Activated CD8-positive, alpha-beta memory T cell treated with anti-CD3 and anti-CD28 coated beads for 36 hours (primary cell): ENCODE results near the gene CDC37L1. TPM values are rescaled to one million over a fixed set of nuclear protein-coding genes. Genes with fewer than 3 reads are reported as not detected.

Experiments used
- CTCF ChIA-PET: fragments of 350-600 bp; sonication (Branson Sonifier 250); formaldehyde crosslinking; loops from one replicate; lab custom pipeline; 2021; ENCODE audit warnings: antibody characterized with exemption; lab: Charles Lee
- POLR2A ChIA-PET: fragments of 350-600 bp; sonication (Branson Sonifier 250); formaldehyde crosslinking; loops from one replicate; lab custom pipeline; 2021; ENCODE audit warnings: antibody characterized with exemption; lab: Charles Lee
- total RNA-seq, 2 experiments: library from RNA; stranded (reverse); gene quantifications; one replicate each; pipeline ENCODE4 v1.2.3, GENCODE V29; 2021

CDC37L1 gene
- total RNA-seq, 2 experiments from 2014 or later = 11.7 to 12.6 TPM

DNA sequence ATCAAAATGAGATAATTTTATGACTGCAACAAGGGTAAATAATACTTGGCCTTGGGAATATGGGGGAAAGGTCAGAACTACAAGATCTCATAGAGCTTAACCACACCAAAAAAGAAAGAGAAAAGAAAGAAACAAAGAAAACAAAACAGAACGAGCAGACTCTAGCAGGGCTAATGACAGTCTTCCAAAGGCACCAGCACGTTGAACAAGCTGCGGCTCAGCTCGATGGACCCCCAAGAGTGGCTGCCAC, 60.9 kb downstream of the CDC37L1 start:
- ChIA-PET CTCF (interaction anchor here (1.1 to 1.9 kb wide), 3 partner anchors 10 to 64 kb away, joined by 3 to 5 read pairs (median 3); no protein-coding TSS in a partner anchor), POLR2A (interaction anchor here (1.0 to 1.6 kb wide), 5 partner anchors 13 to 79 kb away, joined by 3 to 5 read pairs (median 4); partner anchors contain the start of genes CDC37L1, PLPP6 and SPATA6L)

DNA sequence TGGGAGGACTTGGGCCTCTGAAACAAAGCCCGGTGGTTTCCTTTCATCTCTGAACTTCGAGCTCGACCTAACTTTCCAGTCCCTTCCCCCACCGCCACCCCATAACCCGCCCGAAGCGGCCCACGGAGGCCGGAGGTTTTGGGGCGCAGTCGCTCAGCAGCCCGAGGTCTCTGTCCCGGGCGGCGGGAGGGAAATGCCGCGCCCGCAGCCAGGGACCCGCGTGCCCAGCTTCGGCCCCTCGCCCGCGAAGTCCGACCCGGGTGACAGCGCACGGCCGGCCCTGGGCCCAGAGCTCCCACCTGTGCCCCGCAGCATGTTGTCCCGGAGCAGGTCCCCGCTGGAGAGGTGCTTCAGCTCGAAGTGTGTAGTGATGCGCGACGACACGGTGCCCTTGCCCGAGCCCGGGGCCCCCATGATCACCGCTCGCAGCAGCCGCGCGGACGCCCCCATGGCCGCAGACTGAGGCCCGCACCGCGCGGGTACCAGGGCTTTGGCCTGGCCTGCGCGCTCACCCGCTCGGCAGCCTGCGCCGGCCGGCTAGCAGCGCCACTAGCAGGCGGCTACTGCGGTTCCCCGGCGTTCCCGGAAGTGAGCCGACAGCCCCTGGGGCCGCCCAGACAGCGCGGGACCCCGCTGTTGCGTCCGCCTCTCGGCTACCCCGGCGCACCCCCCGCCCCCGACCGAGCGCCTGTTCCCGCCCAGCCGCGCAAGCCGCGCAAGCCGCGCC, 61.4 kb downstream of the CDC37L1 start, which contains the start of gene AK3:
Gene AK3, minus strand, starts transcription at position 565 of the 727 bp plus-strand sequence. Its CDS starts 115 bp downstream, at position 450.
- CTCF ChIA-PET = interaction anchor here (1.1 to 1.9 kb wide), 3 partner anchors 9 to 64 kb away, joined by 3 to 5 read pairs (median 3); no protein-coding TSS in a partner anchor
- POLR2A ChIA-PET = interaction anchor here (0.6 to 1.6 kb wide), 8 partner anchors 13 to 244 kb away, joined by 3 to 5 read pairs (median 4); partner anchors contain the start of genes CDC37L1, JAK2, PLPP6 and SPATA6L

DNA sequence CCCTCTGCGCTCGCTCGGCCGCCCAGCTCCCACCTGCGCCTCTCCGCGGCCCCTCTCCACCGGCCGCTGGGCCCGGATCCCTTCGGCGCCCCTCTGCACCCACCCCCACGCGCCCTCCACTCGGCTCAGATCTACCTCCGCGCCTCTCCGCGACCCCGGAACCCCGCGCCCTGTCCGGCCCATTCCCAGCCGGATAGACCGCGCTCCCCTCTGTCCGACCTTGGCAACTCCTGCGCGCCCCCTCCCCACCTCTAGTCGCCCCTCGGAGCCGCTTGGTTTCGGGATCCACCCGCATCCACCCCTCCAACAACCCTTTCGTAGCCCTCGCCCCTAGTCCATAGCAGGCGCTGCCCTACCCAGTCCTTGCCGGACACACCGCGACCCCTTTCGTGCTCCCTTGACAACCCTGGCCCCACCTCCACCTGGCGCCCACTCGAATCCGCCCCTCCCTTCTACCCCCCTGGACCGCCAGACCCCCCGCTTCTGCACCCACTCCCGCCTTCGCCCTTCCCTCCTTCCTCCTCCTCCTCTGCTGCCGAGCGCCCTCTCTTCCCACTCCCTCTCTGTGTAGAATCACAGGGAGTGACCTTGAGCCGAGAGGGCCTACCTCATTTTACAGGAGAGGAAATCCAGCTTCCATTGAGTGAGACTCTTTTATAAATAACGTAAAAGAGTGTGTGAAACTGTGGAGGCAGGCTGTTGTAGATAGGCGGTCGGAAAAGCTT, 62.2 kb downstream of the CDC37L1 start:
- POLR2A ChIA-PET = interaction anchor here (0.6 to 1.6 kb wide), 7 partner anchors 14 to 243 kb away, joined by 3 to 5 read pairs (median 4); partner anchors contain the start of genes CDC37L1, JAK2, PLPP6 and SPATA6L

DNA sequence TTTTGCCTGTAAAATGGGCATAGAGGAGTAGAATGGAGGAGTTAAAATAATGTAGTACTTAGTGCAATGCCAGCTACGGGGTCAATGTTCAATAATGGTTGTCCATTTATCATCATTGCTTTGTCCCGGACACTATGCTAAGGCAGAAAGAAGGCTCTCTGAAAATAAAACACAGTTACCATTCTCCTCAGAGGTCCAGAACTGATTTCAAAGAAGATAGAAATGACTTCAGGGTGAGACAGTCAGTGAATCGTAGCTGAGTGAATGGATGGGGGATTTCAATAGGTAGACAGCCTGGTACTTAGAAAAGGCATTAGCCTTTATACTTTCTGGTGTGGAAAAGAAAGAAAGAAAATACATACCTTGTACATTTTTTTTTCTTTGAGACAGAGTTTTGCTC, 62.9 kb downstream of the CDC37L1 start:
- ChIA-PET CTCF (no interaction called here), POLR2A (no interaction called here)

More for the DNA sequence above, 62.2 kb downstream of the CDC37L1 start:
- CTCF ChIA-PET = interaction anchor here (1.9 kb wide), 1 partner anchor 8 kb away, joined by 5 read pairs; no protein-coding TSS in a partner anchor

DNA sequence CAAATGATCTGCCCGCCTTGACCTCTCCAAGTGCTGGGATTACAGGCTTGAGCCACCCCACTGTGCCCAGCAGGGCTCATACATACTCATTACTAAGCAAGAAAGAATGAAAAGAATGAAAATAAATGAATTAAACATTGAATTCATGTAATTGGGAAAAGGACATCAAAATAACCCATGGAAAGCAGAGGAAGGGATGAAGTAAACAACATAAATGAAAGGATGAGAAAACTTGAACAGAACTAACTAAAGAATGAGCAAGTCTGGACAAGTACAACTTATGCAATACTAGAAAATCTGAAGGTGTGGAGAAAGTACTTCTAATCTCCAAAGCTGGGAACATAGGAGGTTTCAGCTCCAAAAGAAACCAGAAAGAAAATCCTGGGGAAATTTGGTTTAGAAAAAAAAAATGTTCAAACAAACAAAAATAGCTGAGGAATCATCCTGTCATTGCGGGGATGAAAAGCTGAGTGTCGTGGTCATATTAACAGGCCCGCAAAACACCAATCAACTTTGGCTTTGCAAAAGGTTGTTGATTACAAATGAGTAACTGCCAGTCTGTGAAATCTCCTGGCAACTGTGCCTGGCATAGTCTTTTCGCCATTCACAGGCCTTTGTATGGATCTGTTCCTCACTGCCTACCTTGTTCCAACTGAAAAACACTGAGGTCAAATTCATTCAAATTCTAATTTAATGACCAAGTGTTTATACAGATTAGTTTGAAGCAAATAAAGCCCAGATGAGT, 63.9 kb downstream of the CDC37L1 start:
- POLR2A ChIA-PET = interaction anchor here (0.7 kb wide), 1 partner anchor 241 kb away, joined by 3 read pairs; no protein-coding TSS in a partner anchor

DNA sequence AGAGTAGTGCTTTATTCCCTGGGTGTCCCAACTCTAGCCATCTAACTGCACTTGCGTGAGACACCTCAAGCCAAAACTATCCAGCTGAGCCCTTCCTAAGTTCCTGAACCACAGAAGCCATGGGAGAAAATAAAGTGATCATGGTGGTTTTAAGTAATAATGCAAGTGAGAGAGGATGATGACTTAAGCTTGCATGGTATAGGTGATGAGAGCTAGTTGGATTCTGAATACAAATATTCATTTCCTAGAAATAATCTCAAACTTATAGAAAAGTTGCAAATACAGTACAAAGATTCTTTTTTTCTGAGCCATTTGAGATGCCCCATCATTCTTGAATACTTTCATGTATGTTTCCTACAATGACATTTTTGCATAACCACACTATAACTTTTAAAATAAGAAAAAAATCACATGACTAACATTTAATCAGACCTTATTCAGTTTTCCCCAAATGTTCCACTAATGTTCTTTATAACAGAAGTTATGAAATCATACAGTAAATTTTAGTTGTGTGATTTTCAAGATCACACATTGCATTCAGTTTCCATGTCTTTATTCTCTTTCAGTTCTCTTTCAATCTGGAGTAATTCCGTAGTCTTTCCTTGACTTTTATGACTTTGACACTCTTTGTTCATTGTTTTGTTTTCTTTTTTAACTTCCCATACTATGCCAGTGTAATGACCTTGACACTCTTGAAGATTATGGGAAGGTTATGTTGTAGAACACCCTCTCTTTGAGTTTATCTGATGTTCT, 67.1 kb downstream of the CDC37L1 start:
- ChIA-PET POLR2A (interaction anchor here (0.6 to 1.2 kb wide), 2 partner anchors 46 to 127 kb away, joined by 3 read pairs; partner anchors contain the start of gene RCL1), CTCF (interaction anchor here (0.6 to 1.5 kb wide), 4 partner anchors 11 to 40 kb away, joined by 3 to 5 read pairs (median 3); no protein-coding TSS in a partner anchor)

More for the DNA sequence above, 63.9 kb downstream of the CDC37L1 start:
- CTCF ChIA-PET = no interaction called here

DNA sequence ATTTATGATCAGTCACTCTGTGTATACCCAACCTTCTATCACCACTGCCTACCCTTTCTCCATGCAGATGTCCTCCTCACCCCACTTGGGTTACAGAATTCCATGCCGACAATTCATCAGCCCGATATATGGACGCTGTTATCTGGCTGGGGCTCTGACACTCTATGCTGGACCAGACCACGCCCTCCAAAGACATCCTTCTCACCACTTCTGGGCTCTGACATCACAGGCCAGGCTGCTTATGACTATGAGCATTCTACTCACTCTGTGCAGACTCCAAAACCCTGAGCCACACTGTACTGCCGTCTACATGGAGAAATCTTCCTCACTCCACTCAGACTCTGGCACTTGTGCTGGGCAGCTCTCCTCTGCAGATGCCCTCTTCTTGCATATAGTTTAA, 69.2 kb downstream of the CDC37L1 start:
- CTCF ChIA-PET = no interaction called here
- POLR2A ChIA-PET = no interaction called here

DNA sequence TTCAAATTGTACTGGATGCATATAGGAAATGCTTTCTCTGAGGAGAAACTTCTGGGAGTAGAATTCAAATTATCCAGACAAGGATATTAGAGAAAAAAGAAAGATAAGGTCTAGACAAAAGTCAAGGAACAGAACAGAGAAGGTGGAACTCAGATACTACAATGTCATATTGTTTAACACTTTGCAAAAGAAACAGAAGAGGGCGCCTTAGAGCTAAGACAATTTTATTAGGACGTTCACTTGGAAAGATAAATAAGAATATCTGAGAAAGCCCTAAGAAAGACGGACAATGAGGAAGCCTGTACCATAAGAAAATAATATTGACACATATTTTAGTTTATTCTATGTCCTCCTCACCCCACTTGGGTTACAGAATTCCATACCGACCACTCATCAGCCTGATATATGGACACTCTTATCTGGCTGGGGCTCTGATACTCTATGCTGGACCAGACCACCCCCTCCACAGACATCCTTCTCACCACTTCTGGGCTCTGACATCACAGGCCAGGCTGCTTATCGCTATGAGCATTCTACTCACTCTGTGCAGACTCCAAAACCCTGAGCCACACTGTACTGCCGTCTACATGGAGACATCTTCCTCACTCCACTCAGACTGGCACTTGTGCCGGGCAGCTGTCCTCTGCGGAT, 70.8 kb downstream of the CDC37L1 start:
- POLR2A ChIA-PET = no interaction called here

DNA sequence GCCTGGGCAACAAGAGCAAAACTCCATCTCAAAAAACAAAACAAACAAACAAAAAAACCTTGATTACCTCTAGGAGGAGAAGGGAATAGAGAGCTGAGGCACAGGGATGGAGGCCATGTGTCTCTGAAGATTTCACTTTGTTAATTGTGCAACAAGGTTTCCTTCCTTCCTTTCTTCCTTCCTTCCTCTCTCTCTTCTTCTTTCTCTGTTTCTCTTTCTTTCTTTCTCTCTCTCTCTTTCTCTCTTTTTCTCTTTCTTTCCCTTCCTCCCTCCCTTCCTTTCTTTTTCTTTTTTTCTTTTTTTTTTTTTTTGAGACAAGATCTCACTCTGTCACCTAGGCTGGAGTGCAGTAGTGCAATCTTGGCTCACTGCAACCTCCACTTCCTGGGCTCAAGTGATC, 75.2 kb downstream of the CDC37L1 start:
- ChIA-PET POLR2A (interaction anchor here (0.6 kb wide), 1 partner anchor 238 kb away, joined by 3 read pairs; no protein-coding TSS in a partner anchor), CTCF (interaction anchor here (0.7 to 1.8 kb wide), 2 partner anchors 84 to 150 kb away, joined by 3 to 4 read pairs; no protein-coding TSS in a partner anchor)

More for the DNA sequence above, 70.8 kb downstream of the CDC37L1 start:
- CTCF ChIA-PET = interaction anchor here (0.8 to 1.8 kb wide), 4 partner anchors 9 to 221 kb away, joined by 3 to 9 read pairs (median 4); partner anchors contain the start of gene AK3

DNA sequence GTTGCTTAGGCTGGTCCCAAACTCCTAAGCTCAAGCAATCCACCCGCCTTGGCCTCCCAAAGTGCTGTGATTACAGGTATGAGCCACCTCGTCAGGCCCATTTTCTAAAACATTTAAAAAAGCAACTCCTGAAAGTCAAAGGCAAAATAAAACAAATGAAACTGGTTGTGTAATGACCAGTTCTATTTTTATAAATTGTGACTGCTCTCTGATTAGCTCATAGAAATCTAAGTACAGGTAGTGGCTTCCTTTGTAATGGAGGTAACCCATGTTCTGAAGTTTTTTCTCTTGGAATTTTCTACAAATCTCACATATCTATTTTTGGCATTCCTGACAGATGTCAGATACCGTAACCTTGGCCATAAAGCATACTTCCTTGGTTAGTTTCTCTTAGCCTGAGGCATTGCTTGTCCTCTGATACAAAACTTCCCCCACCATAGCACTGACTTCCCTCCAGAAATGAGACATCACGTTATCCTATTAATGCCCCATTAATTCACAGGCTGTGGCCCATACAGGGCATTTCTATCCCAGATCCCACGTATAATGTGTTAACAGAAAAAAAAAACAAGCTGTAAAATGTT, 75.7 kb downstream of the CDC37L1 start:
- CTCF ChIA-PET = interaction anchor here (0.7 to 1.8 kb wide), 2 partner anchors 84 to 150 kb away, joined by 3 to 4 read pairs; no protein-coding TSS in a partner anchor

DNA sequence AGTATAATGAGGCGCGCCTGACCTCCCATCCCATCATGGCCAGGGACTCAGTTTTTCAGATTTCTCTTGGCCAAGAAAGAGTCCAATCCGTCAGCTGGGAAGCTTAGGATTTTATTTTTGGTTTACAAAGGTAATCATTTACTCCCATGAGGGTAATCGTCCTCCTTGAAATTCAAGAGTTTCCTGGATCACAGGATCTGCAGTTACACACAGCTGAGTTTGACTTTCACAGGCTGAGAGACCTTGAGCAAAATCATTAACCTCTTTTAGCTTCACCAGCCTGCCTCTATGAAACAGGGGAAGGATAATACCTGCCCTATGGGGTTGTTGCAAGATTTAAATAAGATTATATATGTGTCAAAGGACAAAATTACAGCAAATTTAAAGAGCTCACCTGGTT, 77.1 kb downstream of the CDC37L1 start:
- ChIA-PET CTCF (no interaction called here), POLR2A (no interaction called here)

More for the DNA sequence above, 75.7 kb downstream of the CDC37L1 start:
- POLR2A ChIA-PET = interaction anchor here (0.6 kb wide), 2 partner anchors 107 to 237 kb away, joined by 3 to 10 read pairs; no protein-coding TSS in a partner anchor

Other genes with a start within 250 kb of the CDC37L1 start
- under 1 TPM; 0.13 to 0.17 TPM for gene SLC1A1, start 189.1 kb upstream of the CDC37L1 start, total RNA-seq
- 1 to 10 TPM; 5.3 TPM for gene PLPP6, start 17.3 kb upstream of the CDC37L1 start, total RNA-seq
- gene SPATA6L, start 13.1 kb upstream of the CDC37L1 start, total RNA-seq = under 1 TPM; 0.34 to 0.40 TPM
- gene AK3, start 61.6 kb downstream of the CDC37L1 start, total RNA-seq = 10 to 100 TPM; 33.1 to 33.2 TPM
- gene RCL1, start 113.4 kb downstream of the CDC37L1 start, total RNA-seq = 10 to 100 TPM; 39.4 to 39.5 TPM